Kidney (tissue), 14 donors: Measurements from ENCODE around the gene MAN1A2. TPM values are rescaled to one million over a fixed set of nuclear protein-coding genes. Genes with fewer than 3 reads are reported as not detected.

ENCODE experiments used
- DNase-seq, 5 donors: peaks; one replicate each; pipeline ENCODE4 v3.0.0-alpha.2; 2013 to 2020
- FAIRE-seq: peaks from 2 replicates; lab custom pipeline; 2012; peaks lifted over from hg19 to GRCh38; lab: Jason Lieb, UNC
- H3K27ac ChIP-seq, 2 donors: one replicate each; pipeline ENCODE4 v1.7.0; 2013; ENCODE audit warnings: low read depth in 2 of 2, low read length in 2 of 2, inconsistent platforms in 1 of 2
- H3K27me3 ChIP-seq: one replicate; pipeline ENCODE4 v1.7.1; 2013; ENCODE audit warnings: low read length, inconsistent platforms; ENCODE audit not compliant: control insufficient read depth, insufficient read depth
- H3K36me3 ChIP-seq, 3 donors: one replicate each; pipeline versions ENCODE4 v1.7.0 to v1.7.1; 2013; ENCODE audit warnings: low read length in 3 of 3, control low read depth in 1 of 3, inconsistent platforms in 1 of 3; ENCODE audit not compliant: insufficient read depth in 3 of 3, control insufficient read depth in 2 of 3
- H3K4me1 ChIP-seq, 3 donors: one replicate each; pipeline versions ENCODE4 v1.7.0 to v1.7.1; 2013; ENCODE audit warnings: low read length in 3 of 3, inconsistent platforms in 1 of 3, low read depth in 1 of 3; ENCODE audit not compliant: control insufficient read depth in 2 of 3, insufficient read depth in 2 of 3
- H3K4me3 ChIP-seq, 3 donors: one replicate each; pipeline versions ENCODE4 v1.7.0 to v1.8.1; 2013; ENCODE audit warnings: low read length in 3 of 3, control low read depth in 1 of 3, inconsistent platforms in 1 of 3
- H3K9ac ChIP-seq, 3 donors: one replicate each; pipeline versions ENCODE4 v1.7.0 to v1.7.1; 2013; ENCODE audit warnings: low read length in 3 of 3, control low read depth in 1 of 3, inconsistent platforms in 1 of 3
- H3K9me3 ChIP-seq, 3 donors: one replicate each; pipeline versions ENCODE4 v1.7.0 to v1.7.1; 2013; ENCODE audit warnings: low read length in 3 of 3, control low read depth in 1 of 3, inconsistent platforms in 1 of 3; ENCODE audit not compliant: control insufficient read depth in 2 of 3, insufficient read depth in 1 of 3
- intact Hi-C: fragments of 100-400 bp; cut with DNase I; formaldehyde crosslinking; loops from one replicate; pipeline ENCODE4 v1.11.1; 2022
- polyA plus RNA-seq: library from polyadenylated mRNA; stranded (reverse); fragments of 350-450 nt; fragmentation: Illumina TruSeq; extraction: RNeasy Lipid Tissue Mini Kit (QIAGEN cat#74804); gene quantifications from one replicate; pipeline ENCODE4 v1.2.3, GENCODE V29; 2014; ENCODE audit warnings: low read depth, low replicate concordance; ENCODE audit not compliant: insufficient read depth
- total RNA-seq: library from RNA; stranded (reverse); fragmentation: NEBNext Ultra II Directional; extraction: Animal tissue kit (Norgen Biotek cat#: 25700); gene quantifications from one replicate; pipeline ENCODE4 v1.2.1, GENCODE V29; 2021
- TF ChIP-seq, protein P1 (sequence below): IDR thresholded peaks from 3 replicates; pipeline ENCODE4 v1.5.1; 2012; ENCODE audit warnings: mild to moderate bottlenecking, moderate library complexity, borderline replicate concordance; ENCODE audit not compliant: insufficient read depth; ENCODE audit errors: extremely low read depth
- donor health status: control.
- donor health status: control.
- donor health status: control.
- donor health status: control.
- donor health status: control.
- donor health status: DM: yes; HTN: yes; CAD: no.
- donor health status: Normal renal cell carcinoma (clear cell type).

Gene MAN1A2
- total and polyA plus RNA-seq, 2 donors from 2014 or later: 8.0 to 54.4 TPM

GRCh38 chr1:117364240-117364639, 3.0 kb upstream of the MAN1A2 start:
- Histone ChIP-seq H3K4me3 (no peak overlapping the region), H3K36me3 (no peaks in the 10 kb centered on the region), H3K4me1 (no peaks in the 10 kb centered on the region), H3K27ac (no peak overlapping the region), H3K9ac (no peak overlapping the region), H3K9me3 (no peaks in the 10 kb centered on the region), H3K27me3 (no peaks in the 10 kb centered on the region)
- FAIRE-seq (no peak), DNase-seq (no peak)
- TF ChIP-seq, protein P1, sequence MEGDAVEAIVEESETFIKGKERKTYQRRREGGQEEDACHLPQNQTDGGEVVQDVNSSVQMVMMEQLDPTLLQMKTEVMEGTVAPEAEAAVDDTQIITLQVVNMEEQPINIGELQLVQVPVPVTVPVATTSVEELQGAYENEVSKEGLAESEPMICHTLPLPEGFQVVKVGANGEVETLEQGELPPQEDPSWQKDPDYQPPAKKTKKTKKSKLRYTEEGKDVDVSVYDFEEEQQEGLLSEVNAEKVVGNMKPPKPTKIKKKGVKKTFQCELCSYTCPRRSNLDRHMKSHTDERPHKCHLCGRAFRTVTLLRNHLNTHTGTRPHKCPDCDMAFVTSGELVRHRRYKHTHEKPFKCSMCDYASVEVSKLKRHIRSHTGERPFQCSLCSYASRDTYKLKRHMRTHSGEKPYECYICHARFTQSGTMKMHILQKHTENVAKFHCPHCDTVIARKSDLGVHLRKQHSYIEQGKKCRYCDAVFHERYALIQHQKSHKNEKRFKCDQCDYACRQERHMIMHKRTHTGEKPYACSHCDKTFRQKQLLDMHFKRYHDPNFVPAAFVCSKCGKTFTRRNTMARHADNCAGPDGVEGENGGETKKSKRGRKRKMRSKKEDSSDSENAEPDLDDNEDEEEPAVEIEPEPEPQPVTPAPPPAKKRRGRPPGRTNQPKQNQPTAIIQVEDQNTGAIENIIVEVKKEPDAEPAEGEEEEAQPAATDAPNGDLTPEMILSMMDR: no peak
- intact Hi-C loops: no loop called here

DNA sequence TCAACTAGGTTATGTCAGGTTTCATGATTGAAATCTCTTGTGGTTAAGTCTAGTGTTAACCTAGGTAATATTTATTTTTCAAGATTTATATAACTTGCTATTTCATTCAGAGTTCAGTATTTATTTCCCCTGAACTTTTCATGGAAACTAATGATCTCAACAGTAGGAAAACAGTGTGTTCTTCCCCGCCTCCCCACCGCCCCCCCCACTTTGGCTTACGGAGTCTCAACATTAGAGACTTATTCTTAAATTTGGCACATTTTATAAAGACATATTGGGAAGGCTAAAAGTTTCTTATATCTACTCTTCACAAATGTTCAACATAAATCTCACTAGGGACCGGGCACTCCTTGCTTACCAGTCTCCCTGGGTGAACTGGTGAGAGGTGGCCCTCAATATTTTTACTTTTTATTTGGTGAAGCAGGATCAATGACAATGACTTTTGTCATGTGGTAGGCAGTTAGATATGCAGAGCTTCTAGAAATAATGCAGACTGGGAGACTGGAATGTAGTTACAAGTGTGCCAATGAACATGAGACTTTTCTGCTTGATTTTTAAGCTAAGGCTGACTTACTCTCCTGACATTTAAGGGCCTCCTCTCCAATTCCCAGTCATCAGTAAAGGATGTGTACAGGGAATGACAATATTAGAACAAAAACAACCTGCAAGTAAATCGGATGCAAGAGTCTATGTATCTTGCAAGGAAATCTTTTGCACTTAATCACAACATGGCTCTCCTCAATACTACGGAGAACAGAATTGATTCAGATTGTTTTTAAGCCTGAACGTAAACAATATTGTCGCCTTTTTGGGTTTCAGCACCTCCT, 1.7 kb upstream of the MAN1A2 start:
- intact Hi-C loops: no loop called here
- H3K4me1 ChIP-seq: no peaks in the 10 kb centered on the region
- H3K27ac ChIP-seq: peak overlapping the region; percentile 92 to 95
- DNase-seq: no peak
- H3K27me3 ChIP-seq: no peaks in the 10 kb centered on the region
- no peaks in the 10 kb centered on the region for H3K36me3 ChIP-seq
- no peak for FAIRE-seq
- no peaks in the 10 kb centered on the region for H3K9me3 ChIP-seq
- H3K4me3 ChIP-seq: peak overlapping the region; percentile 80 to 92 (median 84)
- H3K9ac ChIP-seq: peak overlapping the region; percentile 68 to 97 (median 93)
- TF ChIP-seq, protein P1: no peak

DNA sequence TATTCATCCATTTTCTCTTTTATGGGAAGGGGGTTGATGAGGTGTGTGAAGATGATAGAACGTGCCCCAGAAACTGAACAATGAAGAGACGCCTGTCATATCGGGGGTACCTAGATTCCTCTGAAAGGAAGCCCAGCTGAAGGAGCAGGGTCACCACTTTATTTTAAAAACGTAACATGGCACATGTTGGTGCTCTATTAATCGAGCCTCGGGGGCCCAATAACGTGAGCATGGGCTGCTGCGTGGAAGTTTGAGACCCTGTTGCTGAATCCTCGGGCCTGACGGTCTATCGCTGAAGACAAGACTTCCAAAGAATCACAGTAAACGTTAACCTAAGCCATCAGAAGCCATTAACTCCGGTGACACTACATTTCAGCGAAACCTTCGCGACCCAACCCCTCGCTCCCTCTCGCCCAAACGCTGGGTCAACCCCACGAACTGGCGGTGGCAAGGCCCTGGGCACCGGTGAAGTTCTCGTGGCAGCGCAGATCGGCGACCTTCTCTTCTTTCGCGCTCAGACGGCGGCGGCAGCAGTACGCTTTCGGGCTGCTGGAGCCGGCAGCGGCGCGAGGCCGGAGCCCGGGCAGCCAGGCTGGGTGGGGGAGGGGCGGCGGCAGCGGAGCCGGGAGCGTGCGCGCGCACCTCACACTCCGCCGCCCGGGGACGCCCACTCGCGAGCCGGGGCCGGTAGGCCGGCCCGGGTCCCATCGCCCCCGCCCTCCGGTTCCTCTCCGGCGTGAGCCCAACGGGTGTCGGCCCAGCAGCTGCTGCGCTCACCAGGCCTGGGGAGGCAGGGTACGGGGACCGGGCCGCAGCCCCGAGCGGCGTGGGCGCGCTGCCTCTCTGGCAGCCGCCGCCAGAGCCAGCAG, 838 bp upstream of the MAN1A2 start:
- TF ChIP-seq, protein P1: no peak
- peak overlapping the region; percentile 68 to 97 (median 93) for H3K9ac ChIP-seq
- intact Hi-C loops: no loop called here
- H3K27ac ChIP-seq: peak overlapping the region; percentile 92 to 95
- peak overlapping the region; percentile 80 to 92 (median 84) for H3K4me3 ChIP-seq
- no peak for FAIRE-seq
- no peaks in the 10 kb centered on the region for H3K9me3 ChIP-seq
- no peaks in the 10 kb centered on the region for H3K4me1 ChIP-seq
- H3K36me3 ChIP-seq: no peaks in the 10 kb centered on the region
- DNase-seq: peak; percentile 86 to 95 (median 92)
- H3K27me3 ChIP-seq: no peaks in the 10 kb centered on the region
